Suprapubic skin (tissue), 4 donors: Measurements from ENCODE around the gene VSIR.

Experiments
- EP300 ChIP-seq: sonication (generic); formaldehyde crosslinking; IDR thresholded peaks from one replicate; pipeline ENCODE4 v1.6.1; 2017; ENCODE audit warnings: antibody characterized with exemption
- POLR2A ChIP-seq, 2 donors: fragments of 450-650 bp; IDR thresholded peaks; one replicate each; pipeline ENCODE4 v1.6.1; 2017; ENCODE audit warnings: antibody characterized with exemption in 2 of 2, mild to moderate bottlenecking in 2 of 2, moderate library complexity in 2 of 2
- POLR2AphosphoS5 ChIP-seq, 3 donors: sonication (generic); formaldehyde crosslinking; IDR thresholded peaks; one replicate each; pipeline ENCODE4 v1.6.1; 2017; ENCODE audit warnings: antibody characterized with exemption in 3 of 3
- TF ChIP-seq, protein P1 (sequence below), 2 donors: fragments of 200-600 bp in 1 of 2; fragments of 450-650 bp in 1 of 2; sonication (generic) in 1 of 2; IDR thresholded peaks; one replicate each; pipeline ENCODE4 v1.5.1; 2016 to 2019; ENCODE audit warnings: antibody characterized with exemption in 2 of 2, mild to moderate bottlenecking in 1 of 2, moderate library complexity in 1 of 2

GRCh38 chr10:71762324-71762723 lies 11.0 kb downstream of the VSIR start:
- TF ChIP-seq POLR2A (IDR thresholded peaks at IDR 0.05), result no peak
- TF ChIP-seq, protein P1, sequence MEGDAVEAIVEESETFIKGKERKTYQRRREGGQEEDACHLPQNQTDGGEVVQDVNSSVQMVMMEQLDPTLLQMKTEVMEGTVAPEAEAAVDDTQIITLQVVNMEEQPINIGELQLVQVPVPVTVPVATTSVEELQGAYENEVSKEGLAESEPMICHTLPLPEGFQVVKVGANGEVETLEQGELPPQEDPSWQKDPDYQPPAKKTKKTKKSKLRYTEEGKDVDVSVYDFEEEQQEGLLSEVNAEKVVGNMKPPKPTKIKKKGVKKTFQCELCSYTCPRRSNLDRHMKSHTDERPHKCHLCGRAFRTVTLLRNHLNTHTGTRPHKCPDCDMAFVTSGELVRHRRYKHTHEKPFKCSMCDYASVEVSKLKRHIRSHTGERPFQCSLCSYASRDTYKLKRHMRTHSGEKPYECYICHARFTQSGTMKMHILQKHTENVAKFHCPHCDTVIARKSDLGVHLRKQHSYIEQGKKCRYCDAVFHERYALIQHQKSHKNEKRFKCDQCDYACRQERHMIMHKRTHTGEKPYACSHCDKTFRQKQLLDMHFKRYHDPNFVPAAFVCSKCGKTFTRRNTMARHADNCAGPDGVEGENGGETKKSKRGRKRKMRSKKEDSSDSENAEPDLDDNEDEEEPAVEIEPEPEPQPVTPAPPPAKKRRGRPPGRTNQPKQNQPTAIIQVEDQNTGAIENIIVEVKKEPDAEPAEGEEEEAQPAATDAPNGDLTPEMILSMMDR (IDR thresholded peaks at IDR 0.05), result no peak
- TF ChIP-seq EP300, result no peak
- no peak for TF ChIP-seq POLR2AphosphoS5 (IDR thresholded peaks at IDR 0.05)
